SIG-M5 treated with dmso at 0.1 percent for 504 hours (cell line): Measurements from ENCODE around the gene ZBTB7C.

Source experiments
- DNase-seq: peaks from one replicate; lab custom pipeline; 2025; ENCODE audit not compliant: unreplicated experiment; lab: John Stamatoyannopoulos, UW

The ZBTB7C gene

DNA sequence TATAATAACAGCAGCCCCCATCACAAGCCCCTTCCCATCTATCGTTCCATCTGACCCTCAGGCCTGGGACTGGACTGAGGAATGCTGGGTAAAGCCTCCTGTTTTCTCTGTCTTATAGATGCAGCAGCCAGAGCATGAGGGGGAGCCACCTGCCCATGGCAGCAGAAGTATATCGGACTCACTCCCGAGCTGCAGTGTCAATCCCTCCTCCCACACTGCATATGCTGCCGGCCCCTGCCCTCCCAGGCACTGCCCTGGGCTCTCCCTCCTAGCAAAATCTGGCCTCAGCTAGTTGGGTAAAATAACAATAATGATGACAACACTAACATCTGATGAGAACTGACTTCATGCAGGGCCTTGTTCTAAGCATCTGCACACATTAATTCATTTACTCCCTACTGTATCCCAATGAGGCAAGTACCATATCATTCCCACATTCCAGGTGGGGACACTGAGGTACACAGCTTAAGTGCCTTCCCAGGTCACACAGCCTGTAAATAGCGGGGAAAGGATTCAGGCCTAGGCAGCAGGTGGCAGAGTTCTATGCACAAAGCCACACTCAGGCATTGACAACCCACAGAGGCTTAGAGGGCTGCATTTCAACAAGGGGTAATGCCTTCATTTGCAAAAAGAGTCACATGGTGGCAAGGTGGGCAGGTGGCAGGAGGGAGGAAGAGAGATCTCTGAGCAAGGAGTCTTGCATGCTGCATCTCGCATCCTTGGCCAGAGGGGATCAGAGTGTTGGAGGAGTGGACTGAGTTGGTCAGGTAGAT is 190.0 kb downstream of the ZBTB7C start:
- DNase-seq: no peak

DNA sequence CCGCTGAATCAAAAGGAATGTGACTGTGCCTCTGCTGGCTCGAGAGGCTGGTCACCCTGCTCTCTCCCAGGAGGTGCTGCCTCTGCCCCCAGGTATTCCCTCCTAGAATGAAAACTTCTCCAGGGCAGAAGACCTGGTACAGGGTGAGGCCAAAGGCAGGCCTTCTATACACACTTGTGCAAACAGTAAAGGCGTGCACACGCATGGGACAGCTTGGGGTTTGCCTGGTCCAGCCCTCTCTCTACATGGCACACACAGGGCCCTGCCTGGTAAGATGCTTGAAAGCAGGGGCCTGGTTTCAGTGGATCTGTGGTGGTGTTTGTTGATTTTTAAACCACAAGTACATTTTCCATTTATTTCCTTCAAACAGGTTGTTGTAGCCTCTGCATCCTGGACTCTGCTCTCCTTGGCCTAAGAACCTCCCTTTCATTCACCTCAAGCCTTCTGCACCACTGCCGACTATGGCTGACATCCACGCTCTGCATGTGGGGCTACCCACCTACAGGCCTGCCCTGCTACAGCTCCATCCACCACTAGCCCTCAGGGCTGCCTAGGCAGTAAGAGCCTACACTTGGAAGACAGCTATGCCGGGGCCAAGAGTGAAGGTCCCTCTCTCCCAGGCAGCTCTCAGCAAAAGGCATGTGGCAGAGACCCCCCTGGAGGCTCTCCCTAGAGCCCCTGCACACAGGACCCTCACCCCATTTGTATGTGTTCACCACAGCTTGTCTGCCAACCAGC is 190.7 kb downstream of the ZBTB7C start:
- no peak for DNase-seq

DNA sequence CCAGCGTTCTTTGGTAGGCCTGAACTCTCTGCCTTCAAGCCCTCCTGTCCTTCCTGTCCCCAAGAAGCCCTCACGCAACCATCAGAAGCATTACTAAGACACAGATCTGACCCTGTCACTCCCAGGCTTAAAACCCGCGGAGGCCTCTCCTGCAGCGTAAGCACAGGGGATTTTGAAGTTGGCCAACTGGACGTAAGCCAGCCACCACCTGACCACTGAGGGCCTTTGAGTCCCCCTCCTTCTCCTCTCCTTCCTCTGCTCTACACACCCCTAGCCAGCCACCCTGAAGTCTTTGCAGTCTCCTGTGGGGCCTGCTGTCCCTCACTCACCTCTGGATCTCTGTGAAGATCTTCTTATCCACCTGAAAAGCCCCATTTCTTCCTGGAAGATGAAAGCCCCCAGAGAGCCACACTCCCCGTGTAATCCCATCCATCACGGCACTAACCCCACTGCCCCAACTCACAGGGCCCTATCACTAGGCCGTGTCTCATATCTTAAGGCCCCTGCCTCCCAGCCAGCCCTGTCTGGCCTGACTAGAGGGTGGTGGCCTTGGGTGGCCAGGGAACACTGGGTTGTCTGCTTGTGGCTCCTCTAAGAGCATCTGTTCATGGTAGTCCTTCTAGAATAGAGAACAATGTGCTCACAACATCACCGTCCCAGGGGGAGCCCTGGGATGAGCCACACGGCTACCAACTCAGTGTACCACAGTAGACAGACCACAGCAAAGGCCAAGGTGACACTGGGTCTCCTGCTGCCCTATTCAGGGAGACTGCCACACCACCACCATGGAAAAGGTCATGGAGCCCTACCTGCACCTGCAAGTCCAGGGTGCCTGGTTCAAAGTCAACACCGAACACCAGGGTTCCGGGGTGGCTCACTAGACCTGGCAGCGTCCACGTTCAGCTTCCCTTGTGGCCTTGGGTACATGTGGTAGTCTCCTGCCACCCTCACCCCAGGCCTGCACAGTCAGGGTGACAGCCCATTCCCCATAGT is 191.6 kb downstream of the ZBTB7C start:
- no peak for DNase-seq

DNA sequence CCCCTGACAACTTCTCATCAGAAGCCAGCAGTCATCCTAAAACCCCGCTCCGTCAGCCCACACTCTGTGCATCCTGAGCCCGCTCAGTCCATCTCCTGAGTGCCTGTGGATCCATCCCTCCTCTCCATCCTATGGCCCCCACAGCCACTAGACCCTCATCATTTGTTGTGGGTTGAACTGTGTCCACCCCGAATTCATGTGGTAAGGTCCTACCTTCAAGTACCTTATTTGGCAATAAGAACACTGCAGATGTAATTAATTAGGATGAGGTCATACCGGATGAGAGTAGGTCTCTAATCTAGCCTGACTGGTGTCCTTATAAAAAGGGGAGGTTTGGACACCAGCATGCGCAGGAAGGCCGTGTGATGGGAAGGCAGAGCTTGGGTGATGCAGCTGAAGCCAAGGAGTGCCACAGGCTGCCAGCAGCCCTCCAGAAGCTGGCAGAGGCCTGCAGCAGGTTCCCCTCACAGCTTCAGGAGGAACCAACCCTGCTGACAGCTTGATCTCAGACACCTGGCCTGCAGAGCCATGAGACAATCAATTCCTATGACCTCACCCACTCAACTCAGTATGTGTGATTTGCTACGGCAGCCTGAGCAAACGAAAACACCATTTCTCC is 192.4 kb downstream of the ZBTB7C start:
- no peak for DNase-seq

DNA sequence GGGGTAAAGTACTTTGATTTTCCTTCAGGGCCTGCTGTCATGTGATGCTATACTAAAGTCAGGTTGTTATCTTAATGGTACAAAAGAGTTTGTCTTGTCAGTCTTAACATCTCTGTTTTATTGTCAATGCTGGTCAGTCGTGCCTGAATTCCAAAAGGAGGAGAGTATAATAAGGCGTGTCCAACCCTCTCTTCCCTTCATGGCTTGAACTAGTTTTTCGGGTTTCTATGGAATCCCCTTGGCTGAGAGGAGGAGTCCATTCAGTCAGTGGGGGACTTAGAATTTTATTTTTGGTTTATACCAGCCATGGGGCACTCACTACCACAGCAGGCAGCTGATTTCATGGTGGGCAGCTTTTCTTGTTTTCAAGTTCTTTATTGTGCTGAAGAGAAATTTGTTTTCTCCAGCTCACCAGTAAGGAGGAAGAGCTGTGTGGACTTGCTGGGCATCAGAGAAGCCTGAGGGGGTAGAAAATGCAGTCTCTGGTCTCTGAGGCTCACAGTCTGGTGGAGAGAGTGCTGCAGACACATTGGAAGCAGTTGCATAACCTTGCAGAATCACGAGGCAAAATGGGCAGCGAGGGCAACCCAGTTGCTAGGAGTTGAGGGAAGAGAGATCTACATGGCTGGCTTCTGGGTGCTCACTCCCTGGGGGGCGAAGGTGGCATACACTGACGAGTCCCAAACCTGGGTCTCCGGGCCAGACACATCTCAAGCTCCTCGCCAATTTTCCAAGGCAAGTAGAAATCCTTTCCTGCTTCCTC is 193.1 kb downstream of the ZBTB7C start:
- DNase-seq: no peak

DNA sequence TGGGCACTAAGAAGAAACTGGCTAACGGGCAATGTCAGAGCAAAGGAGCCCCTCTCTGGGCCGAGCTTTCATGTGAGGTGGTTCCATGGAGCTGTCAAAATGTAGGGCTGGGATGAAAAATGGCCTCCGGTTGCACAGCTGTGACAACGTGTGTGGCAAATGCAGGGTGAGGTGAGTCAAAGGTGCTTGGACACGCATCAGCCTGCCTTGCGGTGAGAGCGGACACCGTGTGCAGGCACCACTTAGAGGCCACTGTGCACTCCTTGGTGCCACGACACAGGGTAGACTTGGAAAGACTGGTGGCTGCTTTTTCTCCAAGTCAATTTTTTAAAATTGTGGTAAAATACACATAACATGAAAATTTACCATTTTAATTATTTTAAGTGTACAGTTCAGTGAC is 195.4 kb downstream of the ZBTB7C start:
- no peak for DNase-seq

DNA sequence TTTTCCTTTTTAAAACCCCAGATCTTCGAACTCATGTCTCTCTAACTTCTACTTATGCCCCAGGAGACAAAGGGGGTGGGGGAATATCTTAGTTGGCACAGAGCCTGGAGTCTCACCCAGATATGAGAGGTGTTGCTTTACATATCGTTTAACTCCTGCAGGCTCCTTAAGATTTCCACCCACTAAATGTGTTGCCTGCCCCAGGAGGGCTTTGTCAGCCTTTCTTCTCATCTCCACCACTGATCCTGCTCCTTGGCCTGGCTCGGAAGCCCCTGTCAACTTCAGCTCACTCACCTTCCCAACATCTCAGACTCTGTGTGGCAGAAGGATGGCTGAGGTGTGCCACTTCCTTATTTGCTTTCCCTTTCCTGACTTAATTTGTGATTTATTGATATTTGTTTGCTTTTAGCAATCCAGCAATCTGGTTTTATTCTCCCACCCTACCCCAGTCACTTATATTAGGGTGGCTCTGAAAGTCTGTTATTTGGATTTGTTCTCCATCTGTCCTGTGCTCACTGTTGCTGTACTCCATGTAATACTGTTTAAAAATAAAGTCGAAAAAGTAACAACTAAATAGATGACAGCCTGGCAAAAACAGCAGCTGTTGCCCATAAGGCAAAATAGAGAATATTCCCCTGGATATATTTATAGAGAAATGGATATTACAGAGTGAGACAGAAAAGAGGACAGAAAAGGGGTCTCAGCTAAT is 200.6 kb downstream of the ZBTB7C start:
- DNase-seq: no peak

DNA sequence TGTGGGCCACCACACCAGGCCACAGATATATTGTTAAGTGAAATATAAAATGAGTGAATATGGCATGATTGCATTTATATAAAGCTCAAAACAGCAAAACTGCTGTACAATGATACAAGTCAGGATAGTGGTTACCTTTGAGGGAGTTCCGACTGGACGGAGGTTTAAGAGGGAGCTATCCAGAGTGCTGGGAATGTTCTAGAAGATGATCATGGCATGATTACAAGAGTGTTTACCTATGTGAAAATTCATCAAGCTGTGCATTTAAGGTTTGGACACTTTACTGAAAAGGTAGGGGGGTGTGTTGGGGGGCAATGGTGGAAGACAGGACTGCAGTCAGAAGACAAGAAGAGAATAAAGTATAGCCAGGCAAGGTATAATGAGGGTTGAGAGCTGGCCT is 201.4 kb downstream of the ZBTB7C start:
- no peak for DNase-seq

DNA sequence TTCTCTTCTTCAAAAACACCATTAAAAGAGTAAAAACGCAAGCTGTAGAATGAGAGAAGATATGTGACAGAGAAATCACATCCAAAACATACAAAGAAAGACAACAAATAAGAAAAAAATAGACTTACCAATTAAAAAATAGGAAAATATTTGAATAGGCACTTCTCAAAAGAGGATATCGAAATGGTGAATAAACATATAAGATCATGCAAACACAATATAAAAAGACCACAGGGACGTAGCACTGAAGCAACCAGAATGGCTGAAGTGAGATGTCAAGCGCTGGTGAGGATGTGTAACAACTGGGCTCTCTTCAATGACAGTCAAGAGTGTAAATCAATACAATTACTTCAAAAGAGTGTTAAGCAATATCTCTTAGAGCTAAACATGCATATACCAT is 202.3 kb downstream of the ZBTB7C start:
- no peak for DNase-seq

DNA sequence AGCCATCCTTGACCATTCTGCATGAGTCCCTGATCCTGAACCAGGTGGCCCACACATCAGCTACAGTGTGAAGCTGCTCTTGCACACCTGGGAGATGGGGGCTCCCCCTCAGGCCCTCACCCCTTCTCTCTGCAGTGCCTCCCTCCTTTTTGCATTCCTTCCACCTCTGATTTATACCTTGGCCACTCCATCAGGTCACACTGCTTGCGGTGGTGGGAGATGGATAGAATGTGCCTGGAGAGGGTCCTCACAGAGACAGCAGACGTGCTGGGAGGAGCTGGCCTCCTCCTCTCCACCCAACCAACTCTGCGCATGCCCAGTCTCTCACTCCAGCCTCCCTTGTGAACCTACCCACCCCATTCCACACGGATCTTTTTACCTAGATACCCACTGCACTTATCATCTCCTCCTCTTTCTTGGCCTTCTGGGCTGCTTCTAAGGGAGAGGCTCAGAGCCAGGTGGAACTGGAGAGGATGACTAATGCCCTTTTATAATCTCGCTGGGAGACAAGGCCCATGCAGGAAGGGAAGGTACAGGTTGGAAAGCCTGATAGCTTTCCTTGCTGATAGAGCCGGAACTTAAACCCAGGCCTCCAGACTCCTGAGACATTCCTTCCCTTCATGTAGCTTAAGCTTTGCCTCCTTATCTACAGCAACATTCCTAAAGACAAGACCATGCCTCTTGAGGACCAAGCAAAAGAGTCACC is 205.1 kb downstream of the ZBTB7C start:
- DNase-seq: no peak

DNA sequence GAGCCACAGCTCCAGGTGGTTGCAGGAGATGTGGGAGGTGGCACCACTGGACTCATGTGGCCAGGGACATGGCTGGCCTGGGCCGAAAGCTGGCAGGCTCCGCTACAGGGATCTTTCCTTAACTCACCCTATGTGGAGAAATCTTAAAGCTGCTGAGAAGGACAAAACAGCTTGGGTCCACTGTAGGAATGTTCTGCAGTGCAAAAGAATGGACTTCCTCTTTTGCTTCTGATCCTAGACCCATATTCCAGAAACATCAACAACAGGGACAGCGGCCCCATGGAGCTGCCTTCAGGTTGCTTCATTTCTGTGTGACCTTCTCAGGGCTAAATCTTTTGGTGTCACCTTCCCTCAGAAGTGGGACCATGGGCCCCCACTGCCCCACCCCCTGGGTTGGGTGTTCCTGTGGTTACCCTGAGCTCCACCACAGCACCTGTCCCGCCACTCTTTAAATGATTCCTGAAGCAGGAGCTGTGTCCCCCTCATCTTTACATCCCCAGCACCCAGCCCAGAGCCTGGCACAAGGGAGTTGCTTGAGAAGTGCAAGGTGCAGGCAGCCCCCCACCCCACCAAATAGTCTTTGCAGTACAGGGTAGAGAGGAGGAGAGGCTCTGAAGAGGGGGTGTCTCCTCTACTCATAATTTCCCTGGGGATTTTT is 205.8 kb downstream of the ZBTB7C start:
- DNase-seq: no peak

DNA sequence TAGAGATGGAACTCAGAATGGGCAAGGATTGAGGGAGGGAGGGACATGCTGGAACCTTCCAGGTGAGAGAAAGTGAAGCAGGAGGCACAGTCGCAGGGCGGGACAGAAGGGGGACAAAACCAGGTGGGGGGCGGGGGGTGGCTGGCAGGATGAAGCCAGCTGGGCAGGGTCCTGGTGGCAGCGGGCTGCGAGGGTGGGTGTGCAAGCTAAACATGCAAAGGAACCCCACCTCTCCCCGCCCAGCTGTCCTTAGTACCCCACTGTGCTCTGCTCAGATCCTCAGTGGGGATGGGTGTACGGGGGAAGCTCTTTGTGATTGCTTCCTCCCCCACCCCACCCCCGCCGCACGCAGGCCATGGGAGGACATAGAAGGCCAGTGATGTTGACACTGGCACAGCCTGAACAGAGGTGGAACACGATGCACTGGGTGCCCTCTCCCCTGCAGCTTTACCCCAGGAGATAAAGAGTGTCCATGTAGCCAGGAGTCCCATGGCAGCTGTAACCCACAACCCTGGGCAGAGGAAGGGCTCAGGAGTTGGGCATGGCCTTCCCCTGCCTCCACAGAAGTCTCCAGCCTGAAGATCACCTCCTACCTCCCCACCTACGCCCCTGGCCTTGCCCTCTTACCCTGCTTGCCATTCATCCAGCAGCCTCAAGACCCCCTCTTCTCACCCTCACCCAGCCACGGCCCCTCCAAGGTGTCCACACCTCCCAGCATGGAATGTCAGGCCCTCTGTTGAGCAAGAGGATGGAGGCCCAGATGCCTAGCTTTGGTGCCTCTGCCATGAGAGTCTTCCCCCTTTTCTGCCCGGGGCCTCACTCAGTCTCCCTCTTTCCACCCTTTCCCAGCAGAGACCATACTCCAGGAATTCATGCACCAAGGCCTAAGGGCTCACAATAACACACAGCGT is 206.6 kb downstream of the ZBTB7C start:
- DNase-seq: no peak

DNA sequence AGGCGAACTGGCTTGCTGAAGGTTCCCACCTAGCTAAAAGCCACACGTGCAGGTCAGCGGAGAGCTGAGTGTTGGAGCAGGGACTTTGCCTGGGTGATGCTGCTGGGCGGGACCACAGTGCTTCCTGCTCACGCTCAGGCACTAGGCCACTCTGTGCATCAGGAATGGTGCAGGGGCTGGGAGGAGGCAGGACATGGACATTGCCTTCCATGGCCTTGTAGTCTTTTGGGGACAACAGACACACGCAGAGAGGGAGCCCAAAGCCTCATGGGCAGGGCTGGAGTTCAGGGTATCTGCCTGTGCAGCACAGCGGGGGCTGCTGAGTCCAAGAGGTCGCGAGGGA is 207.2 kb downstream of the ZBTB7C start:
- no peak for DNase-seq

DNA sequence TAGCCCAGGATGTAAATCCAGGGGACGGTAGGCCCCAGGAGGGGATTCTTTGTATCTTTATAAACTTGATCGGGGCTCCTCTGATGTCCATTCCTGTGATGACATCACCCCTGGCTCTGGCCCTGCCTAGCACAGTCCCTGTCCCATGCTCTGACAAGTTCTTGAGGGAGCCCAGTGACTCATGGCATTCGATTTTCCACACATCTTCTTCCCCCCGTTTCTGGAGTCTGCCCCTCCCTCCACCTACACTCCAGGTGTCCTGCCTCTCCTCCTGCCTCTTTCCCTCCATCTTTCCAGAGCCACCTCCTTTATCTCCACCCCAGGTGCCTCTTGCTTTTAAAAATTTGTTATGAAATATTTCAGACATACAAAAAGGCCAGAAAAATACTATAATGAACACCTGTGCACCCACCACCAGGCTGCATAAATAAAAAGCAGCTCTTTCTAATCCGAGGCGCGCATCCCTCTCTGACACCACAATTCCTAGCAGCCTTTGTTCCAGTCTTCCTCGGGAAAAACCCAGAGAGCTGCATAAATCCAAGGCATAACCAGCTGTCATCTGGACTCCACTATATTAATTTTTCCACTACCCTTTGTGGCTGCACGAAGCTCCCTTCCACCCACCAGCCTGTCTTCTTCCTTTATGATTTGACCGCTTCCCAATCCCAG is 207.7 kb downstream of the ZBTB7C start:
- DNase-seq: no peak

DNA sequence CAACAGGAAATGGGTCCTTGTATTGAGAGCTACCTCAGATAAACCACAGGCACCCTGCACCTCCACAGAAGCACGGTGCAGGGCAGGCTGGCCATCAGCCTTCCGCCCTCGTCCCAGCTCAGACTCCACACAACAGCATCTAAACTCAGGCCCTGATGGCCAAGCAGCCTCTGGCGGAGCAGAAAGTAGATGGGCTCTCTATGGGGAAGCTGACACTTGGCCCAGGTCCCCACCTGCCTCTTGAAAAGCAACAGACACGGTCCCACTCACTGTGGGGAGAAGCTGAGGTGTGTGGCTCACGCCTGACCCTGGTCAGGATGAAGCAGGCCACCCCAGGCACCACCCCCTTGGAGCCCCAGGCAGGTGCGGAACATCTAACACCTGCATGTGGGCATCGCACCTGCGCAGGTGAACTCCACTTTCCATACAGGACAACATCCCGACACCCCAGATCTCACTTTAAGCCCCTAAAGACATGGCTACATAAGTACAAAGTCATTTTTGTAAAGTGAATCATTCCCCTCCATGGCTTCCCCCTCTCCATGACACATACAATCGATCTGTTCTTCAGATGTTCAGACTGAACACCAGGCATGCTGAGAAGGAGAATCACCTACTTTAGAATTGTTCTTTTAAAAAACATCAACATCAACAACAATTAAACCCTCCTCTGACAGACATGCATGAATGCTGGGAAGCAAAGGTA is 208.4 kb downstream of the ZBTB7C start:
- DNase-seq: no peak

DNA sequence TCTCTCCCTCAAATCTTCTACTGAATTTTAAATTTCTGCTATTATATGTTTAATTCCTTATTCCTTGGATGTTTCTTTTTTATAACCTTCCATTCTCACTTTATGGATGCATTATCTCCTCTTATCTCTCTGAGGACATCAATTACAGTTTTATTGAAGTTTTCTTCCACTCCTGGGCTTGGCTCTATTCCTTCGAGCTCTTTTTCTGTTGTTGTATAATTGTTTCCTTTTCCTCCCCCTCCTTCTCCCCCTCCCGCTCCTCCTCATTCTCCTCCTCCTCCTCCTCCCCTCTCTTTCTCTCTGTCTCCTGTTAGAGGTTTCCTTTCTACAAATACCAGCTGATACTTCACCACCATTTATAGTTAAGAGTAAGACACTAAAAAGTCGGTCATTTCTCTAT is 209.8 kb downstream of the ZBTB7C start:
- DNase-seq: no peak
